Kidney capillary endothelial cell (primary cell): ENCODE measurements around the gene PCDHA1.

Experiments used
- DNase-seq: peaks from one replicate; pipeline ENCODE4 v3.0.0-alpha.2; 2018; ENCODE audit warnings: low spot score

The PCDHA1 gene

DNA sequence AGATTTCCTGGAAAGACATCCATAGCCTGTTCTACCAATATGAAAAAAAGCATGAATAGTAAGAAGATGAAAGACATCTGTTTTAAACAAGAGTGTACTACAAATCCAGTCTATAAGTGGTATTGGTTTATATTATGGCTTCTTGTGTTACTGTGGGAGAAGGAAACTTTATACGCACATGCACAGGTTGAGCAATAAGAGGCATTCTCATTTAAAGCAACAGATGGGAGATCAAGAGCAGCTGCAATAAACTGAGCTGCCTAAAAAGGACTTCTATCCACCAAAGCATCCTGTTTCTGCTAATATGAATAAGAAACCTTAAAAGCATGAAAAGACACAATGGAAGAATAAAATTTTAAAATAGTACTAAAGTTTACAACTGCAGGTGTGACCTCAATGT, 256.6 kb downstream of the PCDHA1 start:
- no peak for DNase-seq

DNA sequence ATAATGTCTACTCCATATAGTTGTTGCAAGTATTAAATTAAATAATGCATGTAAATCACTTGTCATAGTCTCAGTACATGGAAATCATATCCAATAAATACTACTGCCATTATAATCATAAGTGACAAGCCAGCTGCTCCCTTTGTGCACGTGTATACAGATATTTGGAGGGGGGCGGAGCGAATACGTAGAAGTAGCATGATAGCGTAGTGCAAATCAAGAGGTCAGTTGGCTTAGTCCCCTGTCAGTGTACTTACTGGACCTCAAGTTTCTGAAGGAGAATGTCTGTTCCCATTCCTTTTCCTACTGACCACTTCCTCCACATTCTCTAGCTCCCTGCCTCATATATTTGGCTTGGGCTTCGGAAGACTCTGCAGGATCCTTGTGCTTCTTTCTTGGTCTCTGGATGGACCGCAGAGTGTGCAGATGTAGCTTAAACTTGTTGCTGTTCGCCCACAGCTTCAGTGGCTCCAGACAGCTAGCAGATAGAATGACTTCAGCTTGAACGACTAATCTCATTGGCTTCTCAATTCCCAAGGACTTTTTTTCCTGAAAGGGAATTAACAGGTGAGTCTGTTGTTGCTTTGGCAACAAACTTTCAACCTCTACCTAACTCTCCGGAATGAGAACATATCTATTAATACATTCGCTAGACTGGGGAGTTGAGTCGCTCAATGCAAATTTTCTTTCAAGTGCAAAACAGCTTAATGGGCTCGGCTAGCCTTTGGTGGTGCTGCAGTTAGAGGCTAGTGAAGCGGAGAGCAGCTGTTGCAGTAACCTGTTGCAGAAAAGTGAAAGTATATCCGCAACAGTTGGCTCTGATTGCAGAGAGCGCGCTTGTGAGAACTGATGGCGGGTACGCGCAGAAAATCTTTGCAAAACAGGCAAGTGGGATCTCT, 264.9 kb downstream of the PCDHA1 start, which contains the start of gene PCDHB1:
Gene PCDHB1 (plus strand): TSS at position 753 of the 899 bp plus-strand sequence. CDS start 97 bp downstream, at position 850.
- no peak for DNase-seq

DNA sequence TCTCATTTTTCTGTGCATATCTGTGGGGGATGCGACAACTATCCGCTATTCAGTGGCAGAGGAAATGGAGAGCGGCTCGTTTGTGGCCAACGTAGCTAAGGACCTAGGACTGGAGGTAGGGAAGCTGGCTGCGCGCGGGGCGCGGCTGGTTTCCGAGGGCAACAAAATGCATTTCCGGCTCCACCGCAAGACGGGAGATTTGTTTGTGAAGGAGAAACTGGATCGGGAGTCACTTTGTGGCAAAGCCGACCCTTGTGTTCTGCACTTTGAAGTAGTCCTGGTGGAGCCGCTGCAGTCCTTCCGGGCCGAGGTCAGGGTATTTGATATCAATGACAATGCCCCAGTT, 265.6 kb downstream of the PCDHA1 start:
- DNase-seq = no peak
